Activated CD8-positive, alpha-beta memory T cell treated with anti-CD3 and anti-CD28 coated beads for 36 hours (primary cell): ENCODE measurements around the gene DIPK1B. TPM values are rescaled to one million over a fixed set of nuclear protein-coding genes. Genes with fewer than 3 reads are reported as not detected.

ENCODE experiments used
- CTCF ChIA-PET: fragments of 350-600 bp; sonication (Branson Sonifier 250); formaldehyde crosslinking; loops from one replicate; lab custom pipeline; 2021; ENCODE audit warnings: antibody characterized with exemption; lab: Charles Lee
- POLR2A ChIA-PET: fragments of 350-600 bp; sonication (Branson Sonifier 250); formaldehyde crosslinking; loops from one replicate; lab custom pipeline; 2021; ENCODE audit warnings: antibody characterized with exemption; lab: Charles Lee
- total RNA-seq, 2 experiments: library from RNA; stranded (reverse); gene quantifications; one replicate each; pipeline ENCODE4 v1.2.3, GENCODE V29; 2021

Gene DIPK1B
- total RNA-seq, 2 experiments from 2014 or later, result not detected

DNA sequence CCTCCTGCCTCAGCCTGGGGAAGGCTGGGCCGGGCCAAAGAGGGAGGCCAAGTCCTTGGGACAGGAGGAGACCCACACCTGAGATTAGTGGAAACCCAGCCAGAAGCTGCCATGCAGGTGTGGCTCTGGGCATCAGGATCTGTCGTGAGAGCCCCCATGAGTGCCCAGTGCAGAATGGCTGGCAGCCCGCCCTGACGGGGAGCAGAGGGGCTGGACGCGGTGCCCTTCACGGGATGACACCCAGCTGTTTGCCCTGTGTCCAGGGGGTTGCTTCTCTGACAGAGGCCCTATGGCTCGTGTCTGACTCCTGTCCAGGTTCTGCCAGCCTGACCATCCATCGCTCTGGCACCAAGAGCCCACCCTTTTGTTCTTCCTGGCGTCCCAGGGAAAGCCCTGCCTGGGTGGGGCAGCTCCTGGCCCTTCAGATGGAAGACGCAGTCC, 8.5 kb downstream of the DIPK1B start:
- POLR2A ChIA-PET, result interaction anchor here (0.6 kb wide), 1 partner anchor 20 kb away, joined by 4 read pairs; no protein-coding TSS in a partner anchor
- CTCF ChIA-PET, result interaction anchor here (1.0 kb wide), 2 partner anchors 9 to 15 kb away, joined by 3 read pairs; no protein-coding TSS in a partner anchor

DNA sequence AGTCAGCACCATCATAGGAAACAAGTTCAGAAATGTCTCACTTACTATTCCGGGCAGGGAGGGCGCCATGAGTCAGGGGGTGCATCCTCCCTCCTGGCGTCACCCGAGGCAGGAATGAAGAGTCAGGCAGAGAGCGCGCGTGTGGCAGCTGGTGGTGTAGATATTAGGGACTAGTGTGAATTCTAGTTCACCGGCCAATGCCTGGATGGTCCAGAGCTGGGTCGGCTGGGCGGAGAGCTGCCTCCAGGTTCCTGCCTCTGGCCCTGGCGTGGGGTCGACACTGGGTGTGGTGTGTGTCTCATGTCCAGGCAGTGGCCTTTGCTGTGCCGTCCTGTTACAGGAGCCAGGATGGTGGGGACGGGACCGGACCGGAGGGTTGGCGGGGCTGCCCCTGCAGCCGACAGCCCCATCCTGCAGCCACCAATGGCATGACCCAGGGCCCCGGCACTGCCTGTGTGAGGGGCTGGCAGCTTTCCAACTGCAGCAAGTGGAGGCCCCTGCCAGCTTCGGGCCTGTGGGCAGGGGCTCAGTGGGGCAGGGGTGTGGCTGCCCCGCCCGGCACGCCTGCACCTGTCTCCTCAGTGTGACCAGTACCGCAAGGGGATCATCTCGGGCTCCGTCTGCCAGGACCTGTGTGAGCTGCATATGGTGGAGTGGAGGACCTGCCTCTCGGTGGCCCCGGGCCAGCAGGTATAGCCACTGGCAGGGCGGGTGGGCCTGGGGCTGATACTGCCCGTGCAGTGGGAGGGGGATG, 9.1 kb downstream of the DIPK1B start:
- POLR2A ChIA-PET, result interaction anchor here (0.6 to 0.9 kb wide), 2 partner anchors 21 to 50 kb away, joined by 3 to 4 read pairs; no protein-coding TSS in a partner anchor
- CTCF ChIA-PET, result interaction anchor here (1.0 kb wide), 2 partner anchors 10 to 236 kb away, joined by 3 read pairs; no protein-coding TSS in a partner anchor

DNA sequence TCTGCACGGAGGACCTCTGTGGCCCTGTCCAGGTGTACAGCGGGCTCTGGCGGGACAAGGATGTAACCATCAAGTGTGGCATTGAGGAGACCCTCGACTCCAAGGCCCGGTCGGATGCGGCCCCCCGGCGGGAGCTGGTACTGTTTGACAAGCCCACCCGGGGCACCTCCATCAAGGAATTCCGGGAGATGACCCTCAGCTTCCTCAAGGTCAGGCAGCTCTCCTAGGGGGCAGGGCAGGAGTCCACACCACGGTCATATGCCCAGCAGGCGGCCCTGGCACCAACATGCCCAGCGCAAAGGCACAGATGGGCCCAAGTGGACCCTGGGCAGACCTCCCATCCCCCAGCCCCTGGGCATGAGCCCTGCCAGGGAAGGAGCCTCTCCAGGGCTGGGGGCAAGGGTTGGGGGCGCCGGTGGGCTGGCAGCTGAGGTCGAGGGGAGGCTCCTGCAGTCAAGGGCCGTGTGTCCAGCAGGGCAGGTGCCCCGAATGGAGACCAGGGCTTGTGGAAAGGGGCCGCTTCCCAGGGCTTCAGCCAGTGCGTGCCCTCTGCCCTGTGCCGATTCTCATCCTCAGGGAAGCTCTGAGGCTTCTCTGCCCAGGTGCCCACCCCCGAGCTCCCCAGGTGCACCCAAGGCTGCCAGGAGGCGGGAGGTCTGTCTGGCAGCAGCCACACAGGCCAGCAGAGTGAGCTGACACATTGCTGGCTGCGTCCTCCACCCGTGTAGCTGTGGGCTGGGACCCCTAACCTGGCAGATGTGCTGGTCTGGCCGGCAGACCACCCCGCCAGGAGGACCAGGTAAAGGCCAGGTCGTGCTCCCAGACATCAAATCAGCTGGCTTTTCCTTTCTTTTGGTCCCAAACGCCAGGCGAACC, 10.0 kb downstream of the DIPK1B start:
- POLR2A ChIA-PET, result interaction anchor here (0.9 kb wide), 1 partner anchor 50 kb away, joined by 3 read pairs; no protein-coding TSS in a partner anchor

DNA sequence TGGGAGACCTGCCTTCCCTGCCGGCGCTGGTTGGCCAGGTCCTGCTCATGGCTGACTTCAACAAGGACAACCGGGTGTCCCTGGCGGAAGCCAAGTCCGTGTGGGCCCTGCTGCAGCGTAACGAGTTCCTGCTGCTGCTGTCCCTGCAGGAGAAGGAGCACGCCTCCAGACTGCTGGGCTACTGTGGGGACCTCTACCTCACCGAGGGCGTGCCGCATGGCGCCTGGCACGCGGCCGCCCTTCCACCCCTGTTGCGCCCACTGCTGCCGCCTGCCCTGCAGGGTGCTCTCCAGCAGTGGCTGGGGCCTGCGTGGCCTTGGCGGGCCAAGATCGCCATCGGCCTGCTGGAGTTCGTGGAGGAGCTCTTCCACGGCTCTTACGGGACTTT, 10.6 kb downstream of the DIPK1B start:
- ChIA-PET CTCF (interaction anchor here (1.0 to 1.4 kb wide), 2 partner anchors 13 to 36 kb away, joined by 3 read pairs; no protein-coding TSS in a partner anchor), POLR2A (no interaction called here)

More for the DNA sequence above, 10.0 kb downstream of the DIPK1B start:
- CTCF ChIA-PET, result interaction anchor here (1.0 kb wide), 1 partner anchor 237 kb away, joined by 3 read pairs; no protein-coding TSS in a partner anchor

DNA sequence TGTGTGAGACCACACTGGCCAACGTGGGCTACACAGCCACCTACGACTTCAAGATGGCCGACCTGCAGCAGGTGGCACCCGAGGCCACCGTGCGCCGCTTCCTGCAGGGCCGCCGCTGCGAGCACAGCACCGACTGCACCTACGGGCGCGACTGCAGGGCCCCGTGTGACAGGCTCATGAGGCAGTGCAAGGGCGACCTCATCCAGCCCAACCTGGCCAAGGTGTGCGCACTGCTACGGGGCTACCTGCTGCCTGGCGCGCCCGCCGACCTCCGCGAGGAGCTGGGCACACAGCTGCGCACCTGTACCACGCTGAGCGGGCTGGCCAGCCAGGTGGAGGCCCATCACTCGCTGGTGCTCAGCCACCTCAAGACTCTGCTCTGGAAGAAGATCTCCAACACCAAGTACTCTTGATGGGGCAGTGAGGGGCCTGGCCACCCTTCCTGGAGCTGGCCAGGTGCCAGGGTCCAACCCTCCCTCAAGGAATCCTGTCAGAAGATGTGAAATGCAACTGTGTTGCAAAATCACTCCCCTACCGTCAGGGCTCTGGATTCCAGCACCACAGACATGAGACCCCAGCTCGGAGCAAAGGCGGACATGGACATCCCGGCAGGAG, 11.1 kb downstream of the DIPK1B start:
- CTCF ChIA-PET, result interaction anchor here (1.0 to 1.4 kb wide), 2 partner anchors 14 to 35 kb away, joined by 3 read pairs; no protein-coding TSS in a partner anchor
- POLR2A ChIA-PET, result interaction anchor here (0.6 kb wide), 1 partner anchor 112 kb away, joined by 9 read pairs; no protein-coding TSS in a partner anchor

DNA sequence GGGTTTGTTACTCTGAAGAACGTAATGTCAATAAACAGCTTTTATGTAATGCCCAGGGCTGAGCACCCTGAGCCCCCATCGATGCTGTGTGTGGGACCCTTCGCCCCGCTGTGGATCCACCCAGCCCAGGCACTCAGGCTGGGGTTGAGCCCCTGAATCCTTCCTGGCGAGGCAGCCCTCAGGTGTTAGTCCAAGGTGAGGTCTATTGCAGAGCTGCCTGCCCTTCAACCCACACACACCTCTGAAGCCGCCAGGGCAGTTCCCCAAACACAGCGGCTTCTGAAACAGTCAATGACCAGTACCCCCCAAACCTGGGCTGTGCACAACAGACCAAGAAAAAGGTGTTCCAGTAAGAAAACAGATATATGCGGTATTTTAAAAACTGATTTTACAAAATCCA, 11.6 kb downstream of the DIPK1B start:
- POLR2A ChIA-PET, result interaction anchor here (0.6 kb wide), 1 partner anchor 111 kb away, joined by 9 read pairs; no protein-coding TSS in a partner anchor

DNA sequence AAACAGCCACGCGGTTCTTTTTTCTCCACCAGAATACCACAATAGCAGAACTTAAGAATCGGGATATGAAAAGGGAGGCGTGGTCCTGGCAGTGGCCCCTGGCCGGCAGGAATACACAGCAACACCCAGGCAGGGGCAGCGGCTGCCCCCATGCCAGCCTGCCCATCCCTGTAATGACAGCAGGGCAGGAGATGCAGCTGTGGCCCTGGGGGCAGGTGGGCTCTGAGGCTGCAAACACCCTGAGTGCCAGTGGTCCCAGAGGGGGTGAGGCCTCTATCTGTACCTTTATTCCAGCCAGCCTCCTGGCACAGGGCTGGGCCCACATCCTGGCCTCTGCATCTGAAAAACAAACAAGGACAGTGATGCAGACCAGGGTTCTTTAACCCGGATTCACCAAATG, 12.4 kb downstream of the DIPK1B start:
- POLR2A ChIA-PET, result no interaction called here
- CTCF ChIA-PET, result no interaction called here

More for the DNA sequence above, 11.6 kb downstream of the DIPK1B start:
- CTCF ChIA-PET, result interaction anchor here (1.0 to 1.4 kb wide), 2 partner anchors 14 to 35 kb away, joined by 3 read pairs; no protein-coding TSS in a partner anchor

DNA sequence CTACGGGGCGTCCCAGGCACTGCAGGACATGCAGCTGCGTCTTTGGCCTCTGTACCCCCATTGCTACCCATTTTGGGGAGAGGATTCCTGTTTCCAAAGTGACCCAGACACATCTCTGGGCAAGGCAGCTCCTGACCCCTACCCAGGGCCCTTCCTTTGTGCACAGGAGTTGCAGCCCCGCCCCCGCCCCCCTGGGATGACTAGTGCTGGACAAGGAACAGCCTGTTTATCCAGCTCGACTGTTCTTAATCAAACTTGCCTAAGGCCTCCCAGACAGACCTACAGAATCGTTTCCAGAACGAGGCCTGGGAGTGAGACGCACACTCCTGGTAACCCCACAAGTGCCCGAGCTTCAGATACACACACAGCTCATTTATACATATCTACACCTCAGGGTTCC, 13.2 kb downstream of the DIPK1B start:
- POLR2A ChIA-PET, result interaction anchor here (0.7 to 0.8 kb wide), 2 partner anchors 37 to 134 kb away, joined by 3 to 4 read pairs; no protein-coding TSS in a partner anchor

DNA sequence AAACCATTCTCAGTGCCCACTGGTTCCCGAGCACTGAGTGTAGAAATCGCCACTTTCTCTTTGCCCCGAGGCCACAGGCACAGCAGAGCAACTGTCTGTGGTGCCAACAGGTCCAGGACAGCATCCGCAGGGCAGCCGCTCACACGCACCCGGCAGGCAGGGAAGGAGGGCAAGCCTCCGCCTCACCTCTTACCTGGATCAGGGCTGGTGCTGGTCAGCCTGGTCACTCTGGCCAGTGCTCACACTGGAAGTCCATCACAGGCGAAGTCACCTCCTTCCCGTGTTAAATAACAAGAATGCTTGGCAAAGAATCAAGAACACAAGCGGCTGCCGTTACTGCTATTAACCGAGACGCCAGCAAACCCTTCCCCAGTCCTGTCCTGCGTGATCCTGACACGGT, 13.7 kb downstream of the DIPK1B start:
- CTCF ChIA-PET, result interaction anchor here (0.6 to 1.2 kb wide), 5 partner anchors 11 to 184 kb away, joined by 3 to 5 read pairs (median 3); no protein-coding TSS in a partner anchor

More for the DNA sequence above, 13.2 kb downstream of the DIPK1B start:
- CTCF ChIA-PET, result interaction anchor here (0.6 to 1.0 kb wide), 4 partner anchors 10 to 184 kb away, joined by 3 to 5 read pairs (median 3); no protein-coding TSS in a partner anchor

DNA sequence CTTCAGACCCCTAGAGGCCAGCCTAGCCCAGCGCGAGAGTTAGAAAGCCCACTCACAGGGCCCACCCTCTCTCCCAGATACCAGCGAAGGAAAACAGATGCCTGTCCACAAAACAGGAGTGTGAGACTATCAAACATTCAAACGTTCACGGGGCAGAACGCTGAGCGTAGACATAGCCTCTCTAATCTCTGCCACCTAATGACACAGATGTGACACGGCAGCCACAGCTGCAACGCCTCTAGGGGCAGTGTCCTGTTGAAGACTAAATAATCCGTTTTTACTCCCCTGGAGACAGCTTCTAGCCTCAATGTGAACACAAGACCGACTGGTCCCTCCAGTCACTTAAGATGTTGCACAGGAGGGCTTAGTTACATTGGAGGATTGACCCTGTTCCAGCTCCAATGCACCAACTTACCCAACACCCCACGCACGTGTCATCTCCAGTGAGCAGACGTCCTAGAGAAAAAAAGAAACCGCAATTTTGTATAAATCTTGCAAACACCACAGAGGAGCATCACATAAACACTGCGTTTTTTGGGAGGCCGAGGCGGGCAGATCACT, 14.3 kb downstream of the DIPK1B start:
- ChIA-PET CTCF (interaction anchor here (0.6 to 2.8 kb wide), 8 partner anchors 10 to 249 kb away, joined by 3 to 8 read pairs (median 3); partner anchors contain the start of gene LCN15), POLR2A (interaction anchor here (0.6 to 2.4 kb wide), 8 partner anchors 10 to 360 kb away, joined by 3 to 16 read pairs (median 7); partner anchors contain the start of genes AGPAT2 and MAN1B1)

More for the DNA sequence above, 13.7 kb downstream of the DIPK1B start:
- POLR2A ChIA-PET, result interaction anchor here (0.6 to 2.4 kb wide), 4 partner anchors 23 to 187 kb away, joined by 4 to 13 read pairs (median 10); no protein-coding TSS in a partner anchor

DNA sequence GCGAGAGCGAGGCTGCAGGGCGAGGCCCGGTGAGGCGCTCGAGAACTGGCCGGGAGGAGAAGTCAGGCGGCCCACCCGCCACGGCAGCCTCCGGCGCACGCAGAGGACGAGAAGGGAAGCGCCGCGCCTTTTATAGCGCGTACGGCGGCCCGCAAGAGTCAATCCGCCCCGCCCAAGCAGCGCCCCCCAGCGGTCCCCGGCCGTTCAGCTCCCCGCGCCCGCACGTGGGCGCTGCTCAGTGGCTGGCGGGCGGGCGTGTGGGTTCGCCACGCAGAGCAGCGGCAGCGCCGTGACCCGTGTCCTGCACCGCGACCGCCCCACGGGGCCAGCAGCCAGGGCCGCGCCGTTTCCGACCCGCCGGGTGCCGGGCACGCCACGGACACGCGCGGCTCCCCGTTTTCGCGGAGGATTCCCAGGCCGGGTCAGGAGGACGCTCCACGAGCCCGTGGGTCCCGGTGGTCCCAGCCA, 15.7 kb downstream of the DIPK1B start:
- ChIA-PET CTCF (interaction anchor here (0.9 to 2.8 kb wide), 5 partner anchors 8 to 174 kb away, joined by 3 to 8 read pairs (median 8); partner anchors contain the start of gene LCN8), POLR2A (interaction anchor here (0.6 to 2.4 kb wide), 9 partner anchors 14 to 263 kb away, joined by 3 to 16 read pairs (median 3); partner anchors contain the start of gene AGPAT2)

DNA sequence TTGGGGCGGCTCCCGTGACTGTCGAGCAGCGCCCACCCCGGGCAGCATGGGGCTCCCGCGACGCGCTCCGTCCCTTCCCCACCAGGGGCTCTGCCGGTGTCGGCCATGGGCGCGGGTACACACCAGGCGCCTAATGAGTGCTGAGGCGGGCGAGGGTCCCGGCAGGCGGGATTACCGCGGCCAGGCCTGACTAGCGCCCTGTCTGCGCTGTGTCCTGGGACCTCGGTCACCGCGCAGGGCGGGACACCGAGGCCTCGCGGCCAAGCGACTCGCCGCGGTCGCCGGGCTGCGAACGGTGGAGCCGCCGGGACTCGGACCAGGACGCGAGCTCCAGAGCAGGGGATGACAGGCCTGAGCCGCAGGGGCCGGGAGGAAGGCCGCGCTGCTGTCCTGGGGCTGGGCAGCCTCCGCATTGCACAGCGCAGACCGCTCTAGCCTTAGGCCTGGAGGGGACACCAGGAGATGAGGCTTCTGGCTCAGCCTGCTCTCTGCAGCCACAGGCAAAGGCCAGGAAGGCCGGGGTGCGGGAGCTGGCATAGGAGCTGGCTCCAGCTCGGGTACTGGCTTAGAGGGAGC, 16.3 kb downstream of the DIPK1B start:
- POLR2A ChIA-PET, result interaction anchor here (0.5 to 2.4 kb wide), 10 partner anchors 15 to 263 kb away, joined by 3 to 16 read pairs (median 4); partner anchors contain the start of gene AGPAT2
- CTCF ChIA-PET, result interaction anchor here (0.9 to 2.8 kb wide), 7 partner anchors 8 to 173 kb away, joined by 3 to 8 read pairs (median 6); partner anchors contain the start of gene LCN8

DNA sequence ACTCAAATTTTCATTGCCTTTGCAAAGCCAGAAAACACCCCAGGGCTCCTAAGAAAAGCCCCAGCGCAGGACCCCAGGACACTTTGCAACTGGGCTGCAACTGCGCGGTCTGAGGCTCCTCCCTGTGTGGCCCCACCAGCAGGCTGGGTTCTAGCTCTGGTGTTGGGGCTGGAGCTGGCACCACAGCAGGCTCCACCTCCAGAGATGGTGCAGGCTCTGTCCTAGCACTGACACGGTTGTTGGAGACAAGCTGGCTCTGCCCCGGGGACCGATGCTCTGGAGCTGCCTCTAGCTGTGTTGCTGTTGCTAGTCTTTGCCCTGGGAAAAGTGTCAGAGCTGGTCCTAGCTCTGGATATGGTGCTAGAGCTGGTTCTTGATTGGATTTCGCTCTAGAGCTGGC, 16.8 kb downstream of the DIPK1B start:
- ChIA-PET CTCF (interaction anchor here (0.6 to 2.8 kb wide), 9 partner anchors 7 to 173 kb away, joined by 3 to 8 read pairs (median 3); partner anchors contain the start of gene LCN8), POLR2A (interaction anchor here (0.5 to 1.1 kb wide), 3 partner anchors 15 to 694 kb away, joined by 3 to 6 read pairs (median 3); partner anchors contain the start of genes EXD3 and NOXA1)

DNA sequence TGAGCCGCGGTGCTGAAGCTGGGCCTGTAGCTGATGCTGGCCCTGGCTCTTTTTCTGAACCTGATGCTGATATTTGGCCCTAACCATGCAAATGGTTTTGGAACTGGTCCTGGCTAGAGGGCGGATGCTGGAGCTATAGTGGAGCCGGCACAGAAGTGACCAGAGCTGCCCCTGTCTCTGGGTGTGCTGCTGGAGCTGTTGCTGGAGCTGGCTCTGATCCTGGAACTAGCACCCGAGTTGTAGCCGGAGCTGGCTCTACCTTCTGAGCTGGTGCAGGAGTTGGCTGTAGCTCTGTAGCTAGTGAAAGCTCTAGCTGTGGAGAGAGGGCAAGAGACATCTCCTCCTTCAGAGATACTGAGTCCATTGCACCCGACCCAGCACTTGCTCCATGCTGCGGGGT, 17.6 kb downstream of the DIPK1B start:
- ChIA-PET POLR2A (interaction anchor here (0.8 kb wide), 1 partner anchor 693 kb away, joined by 3 read pairs; the partner anchor contains the start of genes EXD3 and NOXA1), CTCF (interaction anchor here (0.9 to 2.3 kb wide), 5 partner anchors 9 to 63 kb away, joined by 3 to 8 read pairs (median 4); partner anchors contain the start of gene LCN8)

DNA sequence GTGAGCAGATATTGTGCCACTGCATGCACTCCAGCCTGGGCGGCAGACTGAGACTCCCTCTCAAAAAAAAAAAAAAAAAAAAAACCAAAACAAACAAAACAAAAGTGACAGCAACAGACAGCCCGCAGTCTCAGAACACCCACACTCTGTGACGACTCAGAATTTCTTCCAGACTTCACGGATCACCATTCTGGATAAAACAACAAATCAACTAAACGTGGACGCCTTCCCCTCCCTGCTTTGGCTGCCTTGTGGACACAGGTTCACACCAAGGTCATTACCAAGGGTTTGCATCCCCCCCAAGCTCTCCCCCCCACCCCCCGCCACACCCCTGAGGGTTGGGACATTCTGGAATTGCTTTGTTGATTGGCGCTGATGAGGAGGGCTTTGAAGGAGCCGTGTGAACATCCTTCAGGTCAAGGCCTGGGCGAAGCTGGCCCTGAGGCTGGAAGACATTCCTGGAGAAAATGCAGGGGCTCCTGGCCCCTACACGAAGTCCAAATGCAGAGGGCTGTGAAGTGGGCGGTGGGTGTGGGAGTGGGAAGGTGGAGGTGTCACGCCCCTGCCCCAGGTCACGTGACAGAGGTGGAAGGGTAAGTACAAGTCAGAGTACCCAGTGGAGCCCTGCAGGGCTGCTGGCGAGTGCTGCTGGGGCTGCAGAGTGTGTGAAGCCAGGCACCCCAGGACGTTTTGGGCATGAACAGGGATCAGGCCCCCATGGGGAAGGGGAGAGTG, 20.2 kb downstream of the DIPK1B start:
- ChIA-PET CTCF (interaction anchor here (0.7 to 1.5 kb wide), 2 partner anchors 13 to 120 kb away, joined by 3 read pairs; partner anchors contain the start of gene MAMDC4), POLR2A (interaction anchor here (0.6 to 0.7 kb wide), 2 partner anchors 65 to 186 kb away, joined by 4 to 15 read pairs; no protein-coding TSS in a partner anchor)
